Kidney (tissue), 14 donors: ENCODE results near the gene PPOX. TPM values are rescaled to one million over a fixed set of nuclear protein-coding genes. Genes with fewer than 3 reads are reported as not detected.

ENCODE experiments used
- DNase-seq, 5 donors: peaks; one replicate each; pipeline ENCODE4 v3.0.0-alpha.2; 2013 to 2020
- FAIRE-seq: peaks from 2 replicates; lab custom pipeline; 2012; peaks lifted over from hg19 to GRCh38; lab: Jason Lieb, UNC
- H3K27ac ChIP-seq, 2 donors: one replicate each; pipeline ENCODE4 v1.7.0; 2013; ENCODE audit warnings: low read depth in 2 of 2, low read length in 2 of 2, inconsistent platforms in 1 of 2
- H3K27me3 ChIP-seq: one replicate; pipeline ENCODE4 v1.7.1; 2013; ENCODE audit warnings: low read length, inconsistent platforms; ENCODE audit not compliant: control insufficient read depth, insufficient read depth
- H3K36me3 ChIP-seq, 3 donors: one replicate each; pipeline versions ENCODE4 v1.7.0 to v1.7.1; 2013; ENCODE audit warnings: low read length in 3 of 3, control low read depth in 1 of 3, inconsistent platforms in 1 of 3; ENCODE audit not compliant: insufficient read depth in 3 of 3, control insufficient read depth in 2 of 3
- H3K4me1 ChIP-seq, 3 donors: one replicate each; pipeline versions ENCODE4 v1.7.0 to v1.7.1; 2013; ENCODE audit warnings: low read length in 3 of 3, inconsistent platforms in 1 of 3, low read depth in 1 of 3; ENCODE audit not compliant: control insufficient read depth in 2 of 3, insufficient read depth in 2 of 3
- H3K4me3 ChIP-seq, 3 donors: one replicate each; pipeline versions ENCODE4 v1.7.0 to v1.8.1; 2013; ENCODE audit warnings: low read length in 3 of 3, control low read depth in 1 of 3, inconsistent platforms in 1 of 3
- H3K9ac ChIP-seq, 3 donors: one replicate each; pipeline versions ENCODE4 v1.7.0 to v1.7.1; 2013; ENCODE audit warnings: low read length in 3 of 3, control low read depth in 1 of 3, inconsistent platforms in 1 of 3
- H3K9me3 ChIP-seq, 3 donors: one replicate each; pipeline versions ENCODE4 v1.7.0 to v1.7.1; 2013; ENCODE audit warnings: low read length in 3 of 3, control low read depth in 1 of 3, inconsistent platforms in 1 of 3; ENCODE audit not compliant: control insufficient read depth in 2 of 3, insufficient read depth in 1 of 3
- CTCF ChIP-seq: IDR thresholded peaks from 3 replicates; pipeline ENCODE4 v1.5.1; 2012; ENCODE audit warnings: mild to moderate bottlenecking, moderate library complexity, borderline replicate concordance; ENCODE audit not compliant: insufficient read depth; ENCODE audit errors: extremely low read depth
- intact Hi-C: fragments of 100-400 bp; cut with DNase I; formaldehyde crosslinking; loops from one replicate; pipeline ENCODE4 v1.11.1; 2022
- polyA plus RNA-seq: library from polyadenylated mRNA; stranded (reverse); fragments of 350-450 nt; fragmentation: Illumina TruSeq; extraction: RNeasy Lipid Tissue Mini Kit (QIAGEN cat#74804); gene quantifications from one replicate; pipeline ENCODE4 v1.2.3, GENCODE V29; 2014; ENCODE audit warnings: low read depth, low replicate concordance; ENCODE audit not compliant: insufficient read depth
- total RNA-seq: library from RNA; stranded (reverse); fragmentation: NEBNext Ultra II Directional; extraction: Animal tissue kit (Norgen Biotek cat#: 25700); gene quantifications from one replicate; pipeline ENCODE4 v1.2.1, GENCODE V29; 2021
- donor health status: control.
- donor health status: control.
- donor health status: control.
- donor health status: control.
- donor health status: control.
- donor health status: DM: yes; HTN: yes; CAD: no.
- donor health status: Normal renal cell carcinoma (clear cell type).

The PPOX gene
- total and polyA plus RNA-seq, 2 donors from 2014 or later: 23.6 to 29.4 TPM

GRCh38 chr1:161172776-161173376 lies 6.7 kb downstream of the PPOX start:
- no peak for FAIRE-seq
- Histone ChIP-seq H3K27ac (peak overlapping the region; percentile 45 to 74), H3K9me3 (no peaks in the 10 kb centered on the region)

GRCh38 chr1:161173711-161174110 lies 7.5 kb downstream of the PPOX start:
- FAIRE-seq (no peak), DNase-seq (peak in 1 of 5 donors; percentile 38)
- Histone ChIP-seq H3K36me3 (peaks cover 11 to 62% (median 20%) of the 10 kb centered on the region in 3 donors), H3K27ac (peak overlapping the region in 1 of 2 donors; percentile 74), H3K9me3 (no peaks in the 10 kb centered on the region), H3K4me1 (peaks cover 0 to 21% (median 12%) of the 10 kb centered on the region in 3 donors), H3K27me3 (no peaks in the 10 kb centered on the region), H3K9ac (no peak overlapping the region), H3K4me3 (no peak overlapping the region)
- intact Hi-C loops: no loop called here
- no peak for TF ChIP-seq CTCF

More at GRCh38 chr1:161172776-161173376, 6.7 kb downstream of the PPOX start:
- intact Hi-C loops: no loop called here
- Histone ChIP-seq H3K36me3 (peaks cover 11 to 62% (median 20%) of the 10 kb centered on the region in 3 donors), H3K4me3 (no peak overlapping the region), H3K27me3 (no peaks in the 10 kb centered on the region), H3K4me1 (peaks cover 0 to 20% (median 12%) of the 10 kb centered on the region in 3 donors), H3K9ac (peak overlapping the region in 2 of 3 donors; percentile 36 to 39)
- no peak for TF ChIP-seq CTCF
- peak in 1 of 5 donors; percentile 79 for DNase-seq

- TF ChIP-seq CTCF: no peak
- intact Hi-C loops: no loop called here
- FAIRE-seq (no peak), DNase-seq (peak in 1 of 5 donors; percentile 64)
- no peak overlapping the region for H3K27ac ChIP-seq
- no peak overlapping the region for H3K9ac ChIP-seq
- no peak overlapping the region for H3K4me3 ChIP-seq
- no peaks in the 10 kb centered on the region for H3K27me3 ChIP-seq
- H3K9me3 ChIP-seq: no peaks in the 10 kb centered on the region
- H3K36me3 ChIP-seq: peaks cover 11 to 52% (median 20%) of the 10 kb centered on the region in 3 donors
- H3K4me1 ChIP-seq: peaks cover 0 to 21% (median 12%) of the 10 kb centered on the region in 3 donors
These were observed 8.7 kb downstream of the PPOX start for GRCh38 chr1:161174911-161175310.
